H1 (cell line): ENCODE data around the gene ATP5MC2. TPM values are rescaled to one million over a fixed set of nuclear protein-coding genes. Genes with fewer than 3 reads are reported as not detected.

ENCODE experiments used
- CEBPB ChIP-seq: IDR thresholded peaks from 2 replicates; pipeline ENCODE4 v1.6.1; 2012; ENCODE audit warnings: low read depth, low read length
- CTCF ChIP-seq, 3 experiments: IDR thresholded peaks; 1 replicate in 2 of 3; 2 replicates in 1 of 3; pipeline versions ENCODE4 v1.5.1 to v1.6.1; 2011; ENCODE audit warnings: low read length in 3 of 3, mild to moderate bottlenecking in 3 of 3, inconsistent platforms in 2 of 3, low read depth in 1 of 3, moderate library complexity in 1 of 3; ENCODE audit not compliant: insufficient read depth in 1 of 3; ENCODE audit errors: control extremely low read depth in 1 of 3
- KDM1A ChIP-seq: fragments of 200-600, 300-600 bp; sonication (generic); IDR thresholded peaks from 2 replicates; pipeline ENCODE4 v1.7.1; 2016; ENCODE audit warnings: mild to moderate bottlenecking, low read length, borderline replicate concordance
- NRF1 ChIP-seq: IDR thresholded peaks from 2 replicates; pipeline ENCODE4 v1.6.1; 2011; ENCODE audit warnings: mild to moderate bottlenecking, low read depth, low read length, improper control_type of control experiment
- RFX5 ChIP-seq: IDR thresholded peaks from 2 replicates; pipeline ENCODE4 v1.6.1; 2011; ENCODE audit warnings: low read depth, low read length, improper control_type of control experiment, borderline replicate concordance
- SIN3A ChIP-seq, 2 experiments: IDR thresholded peaks in 1 of 2; conservative IDR thresholded peaks in 1 of 2; 2 replicates each; pipeline ENCODE4 v1.6.1; 2011 to 2012; ENCODE audit warnings: low read length in 2 of 2, improper control_type of control experiment in 1 of 2, low read depth in 1 of 2, mild to moderate bottlenecking in 1 of 2
- polyA plus RNA-seq, 7 experiments: library from polyadenylated mRNA; depleted of rRNA in 3 of 7; stranded (reverse) in 5 of 7; unstranded in 2 of 7; fragments of >200 nt in 5 of 7; fragments of 200-250 nt in 2 of 7; gene quantifications; 1 replicate in 5 of 7; 2 replicates in 1 of 7; 4 replicates in 1 of 7; pipeline versions ENCODE4 v1.2.1 to v1.2.3, GENCODE V29; 2011 to 2013; ENCODE audit warnings: missing spikeins in 2 of 7, mixed read lengths in 2 of 7
- total RNA-seq: library from RNA; stranded (reverse); fragmentation: NEBNext Ultra II Directional; extraction: Animal tissue kit (Norgen Biotek cat#: 25700); gene quantifications from 2 replicates; pipeline ENCODE4 v1.2.1, GENCODE V29; 2021

ATP5MC2 gene
- total and polyA plus RNA-seq, 2 of the 8 experiments (the other 6 are each of a cell fraction or from before 2014, with no cell fraction given), result 408 to 952 TPM

GRCh38 chr12:53703756-53704155 lies 27.9 kb upstream of the ATP5MC2 start (continued):
- TF ChIP-seq CTCF (IDR thresholded peaks at IDR 0.05; ENCODE audit: control extremely low read depth in 1 of 3, insufficient read depth in 1 of 3, low read depth in 1 of 3, low read length in 3 of 3) (no peak), RFX5 (no peak), CEBPB (no peak), NRF1 (no peak), SIN3A (conservative IDR thresholded peaks at IDR 0.05 in 1 of 2, IDR thresholded peaks at IDR 0.05 in 1 of 2; ENCODE audit: low read depth in 1 of 2, low read length in 2 of 2) (no peak), KDM1A (no peak)
